ENCODE measurements around the gene HOXB9. TPM values are rescaled to one million over a fixed set of nuclear protein-coding genes. Genes with fewer than 3 reads are reported as not detected.
A peak's percentile ranks its signal among the peaks of the same experiment; 100 is the strongest.

Gene HOXB9
- total and polyA plus RNA-seq, 2 experiments from 2014 or later: not detected

- H3K79me2 ChIP-seq (replicated peaks; ENCODE audit: insufficient read depth): no peaks in the 10 kb centered on the region
- Mint-ChIP-seq H3K36me3 (ENCODE audit: low read depth) (no peaks in the 10 kb centered on the region), H3K4me1 (no peaks in the 10 kb centered on the region), H3K27me3 (ENCODE audit: insufficient read depth, low read depth, poor library complexity) (peaks cover 2% of the 10 kb centered on the region), H3K9me3 (0 out of 3 replicates have a peak, but pooled peaks cover 5% of the 10 kb centered on the region), H3K4me3 (no peak overlapping the region), H3K27ac (no peak overlapping the region)
- H3K4me2 ChIP-seq: no peak overlapping the region
- H3F3A ChIP-seq (replicated peaks; ENCODE audit: low read depth): no peaks in the 10 kb centered on the region
- H3K27ac ChIP-seq (ENCODE audit: low read depth): no peak overlapping the region
- H3K27me3 ChIP-seq (ENCODE audit: insufficient read depth): peaks cover 27% of the 10 kb centered on the region; the same call in 1 of the 2 replicates
- DNase-seq (ENCODE audit: low spot score) (peak; percentile 32), ATAC-seq (peak; percentile 76)
- no peak overlapping the region for H2AFZ ChIP-seq
- H4K20me1 ChIP-seq (replicated peaks; ENCODE audit: insufficient read depth): no peaks in the 10 kb centered on the region; the same call in 1 of the 2 replicates
- H3K4me1 ChIP-seq (ENCODE audit: insufficient read depth): no peaks in the 10 kb centered on the region
- no peaks in the 10 kb centered on the region for H3K36me3 ChIP-seq (ENCODE audit: insufficient read depth)
- no peaks in the 10 kb centered on the region for H3K9me2 ChIP-seq (ENCODE audit: insufficient read depth)
- TF ChIP-seq STAT1 (IDR thresholded peaks at IDR 0.05; ENCODE audit: unreplicated experiment) (no peak), CREB1 (CRISPR knock-in tag; IDR thresholded peaks at IDR 0.05; ENCODE audit: low read depth) (no peak), REST (IDR thresholded peaks at IDR 0.05; ENCODE audit: unreplicated experiment) (no peak), ETS1 (IDR thresholded peaks at IDR 0.05) (no peak), CTCF (conservative IDR thresholded peaks at IDR 0.05; ENCODE audit: low read depth in 2 of 2) (peak; percentile 39 to 67)
- H3K4me3 ChIP-seq: no peak overlapping the region
These were observed 37.2 kb upstream of the HOXB9 start for GRCh38 chr17:48663134-48663924.

- no peaks in the 10 kb centered on the region for H3K79me2 ChIP-seq (replicated peaks; ENCODE audit: insufficient read depth)
- H3F3A ChIP-seq (replicated peaks; ENCODE audit: low read depth): no peaks in the 10 kb centered on the region
- DNase-seq (ENCODE audit: low spot score) (no peak), ATAC-seq (no peak)
- no peak overlapping the region for H3K27ac ChIP-seq (ENCODE audit: low read depth)
- H2AFZ ChIP-seq: no peak overlapping the region
- no peak overlapping the region for H3K4me3 ChIP-seq
- no peaks in the 10 kb centered on the region for H3K4me1 ChIP-seq (ENCODE audit: insufficient read depth)
- H3K36me3 Mint-ChIP-seq (ENCODE audit: low read depth): no peaks in the 10 kb centered on the region
- H3K9me3 Mint-ChIP-seq: 0 out of 3 replicates have a peak, but pooled peaks cover 5% of the 10 kb centered on the region
- no peak overlapping the region for H3K4me2 ChIP-seq
- no peak overlapping the region for H3K4me3 Mint-ChIP-seq
- no peaks in the 10 kb centered on the region for H3K36me3 ChIP-seq (ENCODE audit: insufficient read depth)
- H3K4me1 Mint-ChIP-seq: no peaks in the 10 kb centered on the region
- no peaks in the 10 kb centered on the region for H3K9me2 ChIP-seq (ENCODE audit: insufficient read depth)
- H3K27ac Mint-ChIP-seq: no peak overlapping the region
- peaks cover 19% of the 10 kb centered on the region for H3K27me3 Mint-ChIP-seq (ENCODE audit: insufficient read depth, low read depth, poor library complexity)
- peaks cover 51% of the 10 kb centered on the region for H3K27me3 ChIP-seq (ENCODE audit: insufficient read depth)
- H4K20me1 ChIP-seq (replicated peaks; ENCODE audit: insufficient read depth): no peaks in the 10 kb centered on the region; the same call in 1 of the 2 replicates
- TF ChIP-seq EZH2 (IDR thresholded peaks at IDR 0.05; ENCODE audit: low read depth, unreplicated experiment) (no peak), ZNF462 (CRISPR knock-in tag; IDR thresholded peaks at IDR 0.05) (no peak), NANOG (IDR thresholded peaks at IDR 0.05; ENCODE audit: borderline replicate concordance) (no peak)
These were observed 29.8 kb upstream of the HOXB9 start for GRCh38 chr17:48655913-48656312.
